SK-N-SH (cell line): ENCODE measurements around the gene TBRG1. TPM values are rescaled to one million over a fixed set of nuclear protein-coding genes. Genes with fewer than 3 reads are reported as not detected.
"Not testable (repeated sequence)": the region's sequence is repeated elsewhere in the genome, so short reads cannot be mapped to it uniquely, and the experiment has no call there.

Experiments used
- CTCF ChIA-PET: fragments of 300-600, 350-600 bp; formaldehyde crosslinking; extraction: SDS; loops from one replicate; lab custom pipeline; 2021; lab: Yijun Ruan, JAX
- POLR2A ChIA-PET: fragments of 350-600 bp; sonication (Branson Sonifier 250); formaldehyde crosslinking; extraction: SDS; loops from one replicate; lab custom pipeline; 2020; ENCODE audit warnings: antibody characterized with exemption, inconsistent platforms; lab: Yijun Ruan, JAX
- DNase-seq: peaks from one replicate; pipeline ENCODE4 v3.0.0; 2012
- H2AFZ ChIP-seq: fragments of 200-600 bp; sonication (generic); 2 replicates; pipeline ENCODE4 v1.8.1; 2016; ENCODE audit warnings: antibody characterized with exemption, mild to moderate bottlenecking, low read depth
- H3F3A ChIP-seq: fragments of 200-600 bp; sonication (generic); replicated peaks from 2 replicates; pipeline ENCODE3; 2016; ENCODE audit warnings: antibody characterized with exemption, mild to moderate bottlenecking; ENCODE audit not compliant: insufficient read depth
- H3K27ac ChIP-seq, 2 experiments: fragments of 200-500 bp in 1 of 2; fragments of 200-600 bp in 1 of 2; sonication (Bioruptor generic) in 1 of 2; sonication (generic), shearing (Covaris generic) in 1 of 2; 2 replicates each; pipeline versions ENCODE4 v1.5.1 to v1.6.1; 2014 to 2016; ENCODE audit warnings: low read depth in 2 of 2, inconsistent platforms in 1 of 2, low read length in 1 of 2, mild to moderate bottlenecking in 1 of 2, mixed read lengths in 1 of 2
- H3K27me3 ChIP-seq: fragments of 200-600 bp; sonication (generic), shearing (Covaris generic); 2 replicates; pipeline ENCODE4 v1.6.1; 2016; ENCODE audit warnings: mixed run types; ENCODE audit not compliant: insufficient read depth
- H3K36me3 ChIP-seq, 2 experiments: fragments of 200-500 bp in 1 of 2; fragments of 200-600 bp in 1 of 2; sonication (Bioruptor generic) in 1 of 2; sonication (generic) in 1 of 2; replicated peaks in 1 of 2; 2 replicates each; pipeline versions ENCODE3 to v1.5.1; 2014 to 2016; ENCODE audit warnings: low read length in 1 of 2, mild to moderate bottlenecking in 1 of 2; ENCODE audit not compliant: insufficient read depth in 2 of 2, control insufficient read depth in 1 of 2
- H3K4me1 ChIP-seq, 2 experiments: fragments of 200-500 bp in 1 of 2; fragments of 200-600 bp in 1 of 2; sonication (Bioruptor generic) in 1 of 2; sonication (generic), shearing (Covaris generic) in 1 of 2; 2 replicates each; pipeline versions ENCODE4 v1.5.1 to v1.6.1; 2014 to 2016; ENCODE audit warnings: low read depth in 1 of 2, low read length in 1 of 2, mixed run types in 1 of 2; ENCODE audit not compliant: insufficient read depth in 2 of 2, control insufficient read depth in 1 of 2
- H3K4me2 ChIP-seq: fragments of 200-600 bp; sonication (generic), shearing (Covaris generic); 2 replicates; pipeline ENCODE4 v1.6.1; 2017; ENCODE audit warnings: mixed run types
- H3K4me3 ChIP-seq, 2 experiments: fragments of 200-500 bp in 1 of 2; fragments of 200-600 bp in 1 of 2; sonication (Bioruptor generic) in 1 of 2; sonication (generic), shearing (Covaris generic) in 1 of 2; 2 replicates each; pipeline versions ENCODE4 v1.5.1 to v1.8.1; 2014 to 2016; ENCODE audit warnings: low read depth in 2 of 2, inconsistent platforms in 1 of 2, low read length in 1 of 2, mild to moderate bottlenecking in 1 of 2, mixed read lengths in 1 of 2, moderate library complexity in 1 of 2
- H3K79me2 ChIP-seq: fragments of 200-600 bp; sonication (generic); 2 replicates; pipeline ENCODE4 v1.8.1; 2017; ENCODE audit warnings: mild to moderate bottlenecking; ENCODE audit not compliant: insufficient read depth
- H3K9ac ChIP-seq: fragments of 200-600 bp; sonication (generic); 2 replicates; pipeline ENCODE4 v1.6.1; 2017; ENCODE audit warnings: mixed run types
- H3K9me2 ChIP-seq: fragments of 200-600 bp; sonication (generic); 2 replicates; pipeline ENCODE4 v1.6.1; 2017; ENCODE audit warnings: mixed run types
- H3K9me3 ChIP-seq: fragments of 200-600 bp; sonication (generic); 2 replicates; pipeline ENCODE4 v1.6.1; 2017; ENCODE audit warnings: mixed run types, mild to moderate bottlenecking, moderate library complexity
- H4K20me1 ChIP-seq: fragments of 200-600 bp; sonication (generic); 2 replicates; pipeline ENCODE4 v1.6.1; 2017; ENCODE audit warnings: mild to moderate bottlenecking, mixed run types; ENCODE audit not compliant: insufficient read depth
- EZH2phosphoT487 ChIP-seq: fragments of 200-600 bp; sonication (generic); IDR thresholded peaks from 2 replicates; pipeline ENCODE4 v1.6.1; 2017; ENCODE audit warnings: low read depth, mixed run types, mild to moderate bottlenecking, antibody characterized with exemption, moderate library complexity, borderline replicate concordance
- NRF1 ChIP-seq: IDR thresholded peaks from 2 replicates; pipeline ENCODE4 v1.6.1; 2012; ENCODE audit warnings: low read depth, mild to moderate bottlenecking, low read length
- POLR2AphosphoS5 ChIP-seq: IDR thresholded peaks from 2 replicates; pipeline ENCODE4 v1.6.1; 2012; ENCODE audit warnings: low read depth, low read length
- RFX5 ChIP-seq: IDR thresholded peaks from 2 replicates; pipeline ENCODE4 v1.6.1; 2012; ENCODE audit warnings: mild to moderate bottlenecking, improper control_type of control experiment, low read length
- TAF1 ChIP-seq: IDR thresholded peaks from 2 replicates; pipeline ENCODE4 v1.6.1; 2012; ENCODE audit warnings: low read depth, mild to moderate bottlenecking, low read length, moderate library complexity, borderline replicate concordance
- TCF12 ChIP-seq: IDR thresholded peaks from 2 replicates; pipeline ENCODE4 v1.4.0; 2012
- TEAD4 ChIP-seq: IDR thresholded peaks from 2 replicates; pipeline ENCODE4 v1.4.0; 2012; ENCODE audit warnings: mild to moderate bottlenecking, borderline replicate concordance; ENCODE audit not compliant: insufficient read depth
- WGBS: methylation state at CpG from one replicate; pipeline ENCODE4 v1.1.6; 2017; ENCODE audit warnings: low lambda C conversion rate; 5-methylcytosine and 5-hydroxymethylcytosine counted together
- polyA plus RNA-seq, 3 experiments: library from polyadenylated mRNA; depleted of rRNA; stranded (reverse); fragments of >200 nt; gene quantifications; 2 replicates each; pipeline ENCODE4 v1.2.3, GENCODE V29; 2012
- TF ChIP-seq, protein P1 (sequence below): fragments of 200-600 bp; sonication (generic); IDR thresholded peaks from 2 replicates; pipeline ENCODE4 v1.6.1; 2017; ENCODE audit warnings: antibody characterized with exemption, mild to moderate bottlenecking, moderate library complexity
- TF ChIP-seq, protein P2 (sequence below): IDR thresholded peaks from 2 replicates; pipeline ENCODE4 v1.4.0; 2012; ENCODE audit warnings: low read depth, borderline replicate concordance
- TF ChIP-seq, protein P3 (sequence below): IDR thresholded peaks from 2 replicates; pipeline ENCODE4 v1.6.1; 2012; ENCODE audit warnings: mild to moderate bottlenecking, low read depth, low read length, moderate library complexity
- TF ChIP-seq, protein P4 (sequence below): IDR thresholded peaks from 2 replicates; pipeline ENCODE4 v1.4.0; 2012; ENCODE audit warnings: low read depth, borderline replicate concordance

Gene TBRG1
- polyA plus RNA-seq, 1 of the 3 experiments (the other 2 are of a cell fraction), result 22.0 TPM

DNA sequence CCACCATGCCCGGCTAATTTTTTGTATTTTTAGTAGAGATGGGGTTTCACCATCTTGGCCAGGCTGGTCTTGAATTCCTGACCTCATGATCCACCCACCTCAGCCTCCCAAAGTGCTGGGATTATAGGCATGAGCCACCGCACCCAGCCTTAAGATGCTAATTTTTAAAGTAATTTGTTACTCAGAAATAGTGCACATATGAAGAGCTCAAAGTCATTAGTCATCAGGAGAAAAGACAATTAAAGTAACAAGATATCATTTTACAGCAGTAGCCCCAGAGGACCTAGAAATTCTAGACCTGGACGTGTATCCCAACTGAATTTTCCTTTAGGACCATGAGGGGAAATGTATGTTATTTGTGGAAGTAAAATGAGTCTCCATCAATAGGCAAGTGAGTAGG lies 19.9 kb upstream of the TBRG1 start:
- H2AFZ ChIP-seq, H3F3A ChIP-seq, H3K9me3 ChIP-seq, H3K4me2 ChIP-seq, H3K27ac ChIP-seq, POLR2A ChIA-PET, H3K9ac ChIP-seq, H3K4me1 ChIP-seq, H3K79me2 ChIP-seq, DNase-seq, H3K4me3 ChIP-seq, H3K9me2 ChIP-seq, H4K20me1 ChIP-seq, H3K27me3 ChIP-seq, H3K36me3 ChIP-seq: not testable (repeated sequence)
- CTCF ChIA-PET, result interaction anchor here (1.4 to 4.1 kb wide), 2 partner anchors 10 to 17 kb away, joined by 4 to 12 read pairs; no protein-coding TSS in a partner anchor
- 19% methylated on average over 3 of the region's 3 CpGs for WGBS

DNA sequence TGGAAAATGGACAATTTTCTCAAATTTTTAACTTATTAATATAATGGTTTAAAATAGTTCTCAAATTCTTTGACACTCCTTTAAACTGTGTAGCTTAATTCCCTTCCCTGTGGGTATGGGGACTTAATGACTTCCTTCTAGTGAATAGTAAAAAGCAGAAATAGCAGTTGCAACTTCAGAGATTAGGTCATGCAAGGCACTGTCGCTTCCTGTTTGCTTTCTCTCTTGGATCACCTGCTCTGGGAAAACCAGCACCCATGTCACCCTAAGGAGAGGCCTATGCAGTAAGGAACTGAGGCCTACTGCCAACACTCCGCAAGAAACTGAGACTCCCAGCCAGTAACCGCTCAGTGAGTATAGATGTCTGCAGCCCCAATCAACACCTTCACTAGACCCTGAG lies 16.9 kb upstream of the TBRG1 start:
- no peak for TF ChIP-seq POLR2AphosphoS5
- TF ChIP-seq, protein P1, sequence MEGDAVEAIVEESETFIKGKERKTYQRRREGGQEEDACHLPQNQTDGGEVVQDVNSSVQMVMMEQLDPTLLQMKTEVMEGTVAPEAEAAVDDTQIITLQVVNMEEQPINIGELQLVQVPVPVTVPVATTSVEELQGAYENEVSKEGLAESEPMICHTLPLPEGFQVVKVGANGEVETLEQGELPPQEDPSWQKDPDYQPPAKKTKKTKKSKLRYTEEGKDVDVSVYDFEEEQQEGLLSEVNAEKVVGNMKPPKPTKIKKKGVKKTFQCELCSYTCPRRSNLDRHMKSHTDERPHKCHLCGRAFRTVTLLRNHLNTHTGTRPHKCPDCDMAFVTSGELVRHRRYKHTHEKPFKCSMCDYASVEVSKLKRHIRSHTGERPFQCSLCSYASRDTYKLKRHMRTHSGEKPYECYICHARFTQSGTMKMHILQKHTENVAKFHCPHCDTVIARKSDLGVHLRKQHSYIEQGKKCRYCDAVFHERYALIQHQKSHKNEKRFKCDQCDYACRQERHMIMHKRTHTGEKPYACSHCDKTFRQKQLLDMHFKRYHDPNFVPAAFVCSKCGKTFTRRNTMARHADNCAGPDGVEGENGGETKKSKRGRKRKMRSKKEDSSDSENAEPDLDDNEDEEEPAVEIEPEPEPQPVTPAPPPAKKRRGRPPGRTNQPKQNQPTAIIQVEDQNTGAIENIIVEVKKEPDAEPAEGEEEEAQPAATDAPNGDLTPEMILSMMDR, result no peak
- TF ChIP-seq EZH2phosphoT487, result no peak
- TF ChIP-seq, protein P2, sequence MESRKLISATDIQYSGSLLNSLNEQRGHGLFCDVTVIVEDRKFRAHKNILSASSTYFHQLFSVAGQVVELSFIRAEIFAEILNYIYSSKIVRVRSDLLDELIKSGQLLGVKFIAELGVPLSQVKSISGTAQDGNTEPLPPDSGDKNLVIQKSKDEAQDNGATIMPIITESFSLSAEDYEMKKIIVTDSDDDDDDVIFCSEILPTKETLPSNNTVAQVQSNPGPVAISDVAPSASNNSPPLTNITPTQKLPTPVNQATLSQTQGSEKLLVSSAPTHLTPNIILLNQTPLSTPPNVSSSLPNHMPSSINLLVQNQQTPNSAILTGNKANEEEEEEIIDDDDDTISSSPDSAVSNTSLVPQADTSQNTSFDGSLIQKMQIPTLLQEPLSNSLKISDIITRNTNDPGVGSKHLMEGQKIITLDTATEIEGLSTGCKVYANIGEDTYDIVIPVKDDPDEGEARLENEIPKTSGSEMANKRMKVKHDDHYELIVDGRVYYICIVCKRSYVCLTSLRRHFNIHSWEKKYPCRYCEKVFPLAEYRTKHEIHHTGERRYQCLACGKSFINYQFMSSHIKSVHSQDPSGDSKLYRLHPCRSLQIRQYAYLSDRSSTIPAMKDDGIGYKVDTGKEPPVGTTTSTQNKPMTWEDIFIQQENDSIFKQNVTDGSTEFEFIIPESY, result no peak
- TF ChIP-seq TAF1, result no peak
- TF ChIP-seq, protein P3, sequence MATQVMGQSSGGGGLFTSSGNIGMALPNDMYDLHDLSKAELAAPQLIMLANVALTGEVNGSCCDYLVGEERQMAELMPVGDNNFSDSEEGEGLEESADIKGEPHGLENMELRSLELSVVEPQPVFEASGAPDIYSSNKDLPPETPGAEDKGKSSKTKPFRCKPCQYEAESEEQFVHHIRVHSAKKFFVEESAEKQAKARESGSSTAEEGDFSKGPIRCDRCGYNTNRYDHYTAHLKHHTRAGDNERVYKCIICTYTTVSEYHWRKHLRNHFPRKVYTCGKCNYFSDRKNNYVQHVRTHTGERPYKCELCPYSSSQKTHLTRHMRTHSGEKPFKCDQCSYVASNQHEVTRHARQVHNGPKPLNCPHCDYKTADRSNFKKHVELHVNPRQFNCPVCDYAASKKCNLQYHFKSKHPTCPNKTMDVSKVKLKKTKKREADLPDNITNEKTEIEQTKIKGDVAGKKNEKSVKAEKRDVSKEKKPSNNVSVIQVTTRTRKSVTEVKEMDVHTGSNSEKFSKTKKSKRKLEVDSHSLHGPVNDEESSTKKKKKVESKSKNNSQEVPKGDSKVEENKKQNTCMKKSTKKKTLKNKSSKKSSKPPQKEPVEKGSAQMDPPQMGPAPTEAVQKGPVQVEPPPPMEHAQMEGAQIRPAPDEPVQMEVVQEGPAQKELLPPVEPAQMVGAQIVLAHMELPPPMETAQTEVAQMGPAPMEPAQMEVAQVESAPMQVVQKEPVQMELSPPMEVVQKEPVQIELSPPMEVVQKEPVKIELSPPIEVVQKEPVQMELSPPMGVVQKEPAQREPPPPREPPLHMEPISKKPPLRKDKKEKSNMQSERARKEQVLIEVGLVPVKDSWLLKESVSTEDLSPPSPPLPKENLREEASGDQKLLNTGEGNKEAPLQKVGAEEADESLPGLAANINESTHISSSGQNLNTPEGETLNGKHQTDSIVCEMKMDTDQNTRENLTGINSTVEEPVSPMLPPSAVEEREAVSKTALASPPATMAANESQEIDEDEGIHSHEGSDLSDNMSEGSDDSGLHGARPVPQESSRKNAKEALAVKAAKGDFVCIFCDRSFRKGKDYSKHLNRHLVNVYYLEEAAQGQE, result no peak
- no peak for TF ChIP-seq RFX5
- TF ChIP-seq TCF12, result no peak
- no peak for TF ChIP-seq TEAD4
- TF ChIP-seq, protein P4, sequence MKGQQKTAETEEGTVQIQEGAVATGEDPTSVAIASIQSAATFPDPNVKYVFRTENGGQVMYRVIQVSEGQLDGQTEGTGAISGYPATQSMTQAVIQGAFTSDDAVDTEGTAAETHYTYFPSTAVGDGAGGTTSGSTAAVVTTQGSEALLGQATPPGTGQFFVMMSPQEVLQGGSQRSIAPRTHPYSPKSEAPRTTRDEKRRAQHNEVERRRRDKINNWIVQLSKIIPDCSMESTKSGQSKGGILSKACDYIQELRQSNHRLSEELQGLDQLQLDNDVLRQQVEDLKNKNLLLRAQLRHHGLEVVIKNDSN, result no peak
- no peak for TF ChIP-seq NRF1
- Histone ChIP-seq H3K27me3 (no peaks in the 10 kb centered on the region), H3K4me1 (peaks cover 0 to 5% of the 10 kb centered on the region in 2 experiments; a peak in 1 of 4 replicates), H3F3A (no peaks in the 10 kb centered on the region), H3K79me2 (no peaks in the 10 kb centered on the region), H3K27ac (no peak overlapping the region), H3K9ac (no peak overlapping the region), H3K4me2 (no peak overlapping the region), H3K4me3 (no peak overlapping the region), H2AFZ (no peak overlapping the region), H3K9me3 (no peaks in the 10 kb centered on the region), H3K9me2 (no peaks in the 10 kb centered on the region), H4K20me1 (no peaks in the 10 kb centered on the region), H3K36me3 (no peaks in the 10 kb centered on the region)
- ChIA-PET CTCF (no interaction called here), POLR2A (no interaction called here)
- DNase-seq, result no peak
- 57% methylated on average over 3 of the region's 3 CpGs for WGBS
